ENCODE data around the gene TMEM248.
"Not testable (repeated sequence)": the region's sequence is repeated elsewhere in the genome, so short reads cannot be mapped to it uniquely, and the experiment has no call there.

Gene TMEM248

DNA sequence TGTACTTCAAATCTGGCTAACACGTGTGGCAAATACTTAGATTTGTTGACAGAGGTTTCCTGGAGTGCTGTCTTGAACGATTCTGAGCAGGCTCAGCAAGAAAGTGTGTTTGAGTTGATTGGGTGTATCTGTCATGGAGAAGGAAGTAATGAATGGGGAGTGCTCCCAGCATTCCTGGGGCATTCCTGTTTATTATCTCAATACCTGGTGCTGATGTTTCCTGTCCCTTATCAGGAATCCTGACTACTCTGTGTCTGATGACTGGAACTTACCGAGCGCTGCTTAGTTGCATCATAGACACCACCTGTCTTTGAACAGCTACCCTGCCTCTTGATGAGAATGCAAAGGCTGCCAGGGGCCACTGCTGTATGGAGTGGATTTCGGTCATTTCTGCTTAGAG, 41.0 kb upstream of the TMEM248 start:
- H4K8ac ChIP-seq (ENCODE audit: low read depth, low read length): no peak overlapping the region
- no peak for DNase-seq (ENCODE audit: low spot score)
- no peak overlapping the region for H2BK120ac ChIP-seq (ENCODE audit: low read depth, low read length)
- no peak overlapping the region for H4K91ac ChIP-seq (ENCODE audit: low read depth, low read length, poor library complexity)
- no peak overlapping the region for H2AFZ ChIP-seq (ENCODE audit: low read length)
- no peak overlapping the region for H3K18ac ChIP-seq (ENCODE audit: low read length)
- H2BK5ac ChIP-seq (ENCODE audit: low read length): no peak overlapping the region
- H3K14ac ChIP-seq (ENCODE audit: low read length): no peak overlapping the region
- no peak overlapping the region for H3K4me3 ChIP-seq (ENCODE audit: low read length in 2 of 2)
- no peak overlapping the region for H2BK15ac ChIP-seq (ENCODE audit: low read length)
- no peak overlapping the region for H2AK5ac ChIP-seq (ENCODE audit: low read depth, low read length)
- no peak overlapping the region for H3K23ac ChIP-seq (ENCODE audit: low read depth, low read length, poor library complexity)
- H3K27me3 ChIP-seq (ENCODE audit: control insufficient read depth in 3 of 3, insufficient read depth in 3 of 3, low read depth in 1 of 3, low read length in 3 of 3): no peaks in the 10 kb centered on the region
- no peak overlapping the region for H3K27ac ChIP-seq (replicated peaks; ENCODE audit: low read length)
- no peak overlapping the region for H3K9ac ChIP-seq (ENCODE audit: low read depth, low read length, poor library complexity)
- H3K36me3 ChIP-seq (replicated peaks in 1 of 2; ENCODE audit: control insufficient read depth in 2 of 2, insufficient read depth in 2 of 2, low read length in 2 of 2): peaks cover 3 to 23% of the 10 kb centered on the region in 2 donors
- H3K4me1 ChIP-seq (ENCODE audit: control insufficient read depth in 2 of 2, insufficient read depth in 1 of 2, low read depth in 1 of 2, low read length in 2 of 2): no peaks in the 10 kb centered on the region
- no peak overlapping the region for H2BK12ac ChIP-seq (ENCODE audit: low read length)
- no peak overlapping the region for H3K4me2 ChIP-seq (ENCODE audit: insufficient read depth, low read length, poor library complexity, severe bottlenecking)
- no peaks in the 10 kb centered on the region for H3K9me3 ChIP-seq (replicated peaks in 1 of 2; ENCODE audit: control insufficient read depth in 2 of 2, insufficient read depth in 1 of 2, low read depth in 1 of 2, low read length in 2 of 2)
- H3K79me1 ChIP-seq (ENCODE audit: low read depth, low read length): no peaks in the 10 kb centered on the region
- H3K4ac ChIP-seq (ENCODE audit: low read length): no peak overlapping the region
- WGBS, 2 donors (ENCODE audit: extremely low coverage in 2 of 2, insufficient read length in 2 of 2, insufficient replicate concordance in 1 of 2): no CpG with 5 or more reads among the region's 5 CpGs

GRCh38 chr7:66880577-66880976, 40.4 kb upstream of the TMEM248 start:
- H4K91ac ChIP-seq (ENCODE audit: low read depth, low read length, poor library complexity); H3K27ac ChIP-seq (replicated peaks; ENCODE audit: low read length); H2AK5ac ChIP-seq (ENCODE audit: low read depth, low read length); H2AFZ ChIP-seq (ENCODE audit: low read length); H3K23ac ChIP-seq (ENCODE audit: low read depth, low read length, poor library complexity); H3K4me3 ChIP-seq (ENCODE audit: low read length in 2 of 2); H3K4me1 ChIP-seq (ENCODE audit: control insufficient read depth in 2 of 2, insufficient read depth in 1 of 2, low read depth in 1 of 2, low read length in 2 of 2); H2BK5ac ChIP-seq (ENCODE audit: low read length); H2BK120ac ChIP-seq (ENCODE audit: low read depth, low read length); H3K9ac ChIP-seq (ENCODE audit: low read depth, low read length, poor library complexity); H3K4ac ChIP-seq (ENCODE audit: low read length); H3K79me1 ChIP-seq (ENCODE audit: low read depth, low read length); DNase-seq (ENCODE audit: low spot score); H2BK15ac ChIP-seq (ENCODE audit: low read length); H4K8ac ChIP-seq (ENCODE audit: low read depth, low read length); H3K14ac ChIP-seq (ENCODE audit: low read length); H3K4me2 ChIP-seq (ENCODE audit: insufficient read depth, low read length, poor library complexity, severe bottlenecking); H2BK12ac ChIP-seq (ENCODE audit: low read length); H3K18ac ChIP-seq (ENCODE audit: low read length); H3K9me3 ChIP-seq (replicated peaks in 1 of 2; ENCODE audit: control insufficient read depth in 2 of 2, insufficient read depth in 1 of 2, low read depth in 1 of 2, low read length in 2 of 2); H3K27me3 ChIP-seq (ENCODE audit: control insufficient read depth in 3 of 3, insufficient read depth in 3 of 3, low read depth in 1 of 3, low read length in 3 of 3): not testable (repeated sequence)
- WGBS, 2 donors (ENCODE audit: extremely low coverage in 2 of 2, insufficient read length in 2 of 2, insufficient replicate concordance in 1 of 2): no CpG with 5 or more reads among the region's 6 CpGs
- peaks cover 3 to 26% of the 10 kb centered on the region in 2 donors for H3K36me3 ChIP-seq (replicated peaks in 1 of 2; ENCODE audit: control insufficient read depth in 2 of 2, insufficient read depth in 2 of 2, low read length in 2 of 2)

DNA sequence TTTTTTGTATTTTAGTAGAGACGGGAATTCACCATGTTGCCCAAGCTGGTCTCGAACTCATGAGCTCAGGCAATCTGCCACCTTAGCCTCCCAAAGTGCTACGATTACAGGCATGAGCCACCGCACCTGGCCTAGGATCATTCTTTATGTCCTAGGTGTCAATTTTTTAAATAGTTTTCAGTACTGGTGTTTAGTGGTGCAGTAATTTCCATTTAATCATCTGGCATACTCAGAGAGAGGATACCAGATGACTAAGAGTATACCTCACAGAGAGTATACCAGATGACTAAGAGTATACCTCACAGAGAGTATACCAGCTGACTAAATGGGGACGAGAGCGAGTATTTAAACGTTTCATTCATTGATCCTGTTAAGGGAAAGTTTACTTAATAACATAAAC, 37.3 kb upstream of the TMEM248 start:
- Histone ChIP-seq H3K9ac (ENCODE audit: low read depth, low read length, poor library complexity) (no peak overlapping the region), H3K4me2 (ENCODE audit: insufficient read depth, low read length, poor library complexity, severe bottlenecking) (no peak overlapping the region), H3K4me1 (ENCODE audit: control insufficient read depth in 2 of 2, insufficient read depth in 1 of 2, low read depth in 1 of 2, low read length in 2 of 2) (no peaks in the 10 kb centered on the region), H2BK15ac (ENCODE audit: low read length) (no peak overlapping the region), H2BK5ac (ENCODE audit: low read length) (no peak overlapping the region), H3K9me3 (replicated peaks in 1 of 2; ENCODE audit: control insufficient read depth in 2 of 2, insufficient read depth in 1 of 2, low read depth in 1 of 2, low read length in 2 of 2) (no peaks in the 10 kb centered on the region), H3K4me3 (ENCODE audit: low read length in 2 of 2) (no peak overlapping the region), H2BK12ac (ENCODE audit: low read length) (no peak overlapping the region), H2AK5ac (ENCODE audit: low read depth, low read length) (no peak overlapping the region), H3K36me3 (replicated peaks in 1 of 2; ENCODE audit: control insufficient read depth in 2 of 2, insufficient read depth in 2 of 2, low read length in 2 of 2) (peaks cover 3 to 27% of the 10 kb centered on the region in 2 donors), H2AFZ (ENCODE audit: low read length) (no peak overlapping the region), H3K18ac (ENCODE audit: low read length) (no peak overlapping the region), H3K79me1 (ENCODE audit: low read depth, low read length) (no peaks in the 10 kb centered on the region), H3K27ac (replicated peaks; ENCODE audit: low read length) (no peak overlapping the region), H4K8ac (ENCODE audit: low read depth, low read length) (no peak overlapping the region), H2BK120ac (ENCODE audit: low read depth, low read length) (no peak overlapping the region), H4K91ac (ENCODE audit: low read depth, low read length, poor library complexity) (no peak overlapping the region), H3K23ac (ENCODE audit: low read depth, low read length, poor library complexity) (no peak overlapping the region), H3K27me3 (ENCODE audit: control insufficient read depth in 3 of 3, insufficient read depth in 3 of 3, low read depth in 1 of 3, low read length in 3 of 3) (no peaks in the 10 kb centered on the region), H3K14ac (ENCODE audit: low read length) (no peak overlapping the region), H3K4ac (ENCODE audit: low read length) (no peak overlapping the region)
- WGBS, 2 donors (ENCODE audit: extremely low coverage in 2 of 2, insufficient read length in 2 of 2, insufficient replicate concordance in 1 of 2): no CpG with 5 or more reads among the region's 7 CpGs
- DNase-seq (ENCODE audit: low spot score): no peak

DNA sequence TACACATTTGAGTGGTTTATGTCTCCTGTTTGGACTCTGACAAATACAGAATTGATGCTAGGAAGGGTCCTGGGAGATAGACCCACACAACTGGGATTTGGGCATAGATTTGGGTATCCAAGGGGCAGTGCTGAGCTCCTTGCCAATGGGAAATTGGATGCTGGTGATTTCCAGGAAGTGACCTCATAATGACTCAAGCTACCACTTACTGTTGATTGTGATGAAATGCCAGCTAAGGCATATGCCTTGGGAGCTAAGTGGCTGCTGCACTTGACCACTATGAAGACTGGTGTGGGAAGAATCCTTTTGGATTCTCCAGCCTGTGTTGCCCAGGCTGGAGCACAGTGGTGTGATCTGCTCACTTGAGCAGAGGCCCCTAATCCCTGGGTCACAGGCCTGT, 36.5 kb upstream of the TMEM248 start:
- H3K18ac ChIP-seq (ENCODE audit: low read length); H3K27ac ChIP-seq (replicated peaks; ENCODE audit: low read length); H3K4ac ChIP-seq (ENCODE audit: low read length); H2BK15ac ChIP-seq (ENCODE audit: low read length); H3K4me3 ChIP-seq (ENCODE audit: low read length in 2 of 2); H3K14ac ChIP-seq (ENCODE audit: low read length); H4K8ac ChIP-seq (ENCODE audit: low read depth, low read length); H3K23ac ChIP-seq (ENCODE audit: low read depth, low read length, poor library complexity); H3K27me3 ChIP-seq (ENCODE audit: control insufficient read depth in 3 of 3, insufficient read depth in 3 of 3, low read depth in 1 of 3, low read length in 3 of 3); H3K79me1 ChIP-seq (ENCODE audit: low read depth, low read length); H3K4me1 ChIP-seq (ENCODE audit: control insufficient read depth in 2 of 2, insufficient read depth in 1 of 2, low read depth in 1 of 2, low read length in 2 of 2); H3K9ac ChIP-seq (ENCODE audit: low read depth, low read length, poor library complexity); H4K91ac ChIP-seq (ENCODE audit: low read depth, low read length, poor library complexity); H3K4me2 ChIP-seq (ENCODE audit: insufficient read depth, low read length, poor library complexity, severe bottlenecking); H2AFZ ChIP-seq (ENCODE audit: low read length); DNase-seq (ENCODE audit: low spot score); H3K9me3 ChIP-seq (replicated peaks in 1 of 2; ENCODE audit: control insufficient read depth in 2 of 2, insufficient read depth in 1 of 2, low read depth in 1 of 2, low read length in 2 of 2); H2BK5ac ChIP-seq (ENCODE audit: low read length); H2AK5ac ChIP-seq (ENCODE audit: low read depth, low read length); H2BK12ac ChIP-seq (ENCODE audit: low read length); H2BK120ac ChIP-seq (ENCODE audit: low read depth, low read length): not testable (repeated sequence)
- H3K36me3 ChIP-seq (replicated peaks in 1 of 2; ENCODE audit: control insufficient read depth in 2 of 2, insufficient read depth in 2 of 2, low read length in 2 of 2): peaks cover 1 to 19% of the 10 kb centered on the region in 2 donors

Data from neuronal stem cell (in vitro differentiated cells).